ENCODE measurements around the gene ETV3. TPM values are rescaled to one million over a fixed set of nuclear protein-coding genes. Genes with fewer than 3 reads are reported as not detected.

Gene ETV3
- total RNA-seq, 1 experiment from 2014 or later = 36.3 TPM

GRCh38 chr1:157161901-157162300 is 23.7 kb upstream of the ETV3 start:
- Mint-ChIP-seq H3K9me3 (no peaks in the 10 kb centered on the region), H3K4me1 (peaks cover 62 to 65% of the 10 kb centered on the region in 2 experiments), H3K27me3 (ENCODE audit: low read depth) (no peaks in the 10 kb centered on the region), H3K4me3 (peak overlapping the region; percentile 3 to 9; a peak in 3 of 5 replicates), H3K27ac (peak overlapping the region; percentile 91 to 96 (median 92)), H3K36me3 (ENCODE audit: insufficient read depth in 1 of 3, low read depth in 3 of 3) (no peaks in the 10 kb centered on the region)
- Histone ChIP-seq H2BK5ac (ENCODE audit: insufficient read length, low read length) (no peak overlapping the region), H3K4me2 (ENCODE audit: insufficient read depth, insufficient read length, low read length) (no peak overlapping the region), H4K8ac (replicated peaks; ENCODE audit: insufficient read length, low read depth, low read length) (no peak overlapping the region), H4K20me1 (ENCODE audit: control insufficient read depth, insufficient read depth, insufficient read length) (no peaks in the 10 kb centered on the region), H2BK12ac (ENCODE audit: insufficient read length, low read depth, low read length) (no peak overlapping the region), H3K23ac (ENCODE audit: insufficient read length, low read depth, low read length) (no peak overlapping the region), H2BK15ac (ENCODE audit: low read depth, low read length) (no peak overlapping the region), H3K4me1 (ENCODE audit: insufficient read depth, low read length) (peaks cover 13% of the 10 kb centered on the region; the same call in 1 of the 2 replicates), H3K4ac (ENCODE audit: low read depth, low read length) (0 out of 2 replicates have a peak overlapping the region, but pooled peaks have one; percentile 98), H3K14ac (ENCODE audit: insufficient read depth, low read length) (no peak overlapping the region), H3K27ac (ENCODE audit: insufficient read length, low read depth, low read length) (peak overlapping the region; percentile 8), H3K9ac (ENCODE audit: extremely low read depth, insufficient read length, low read length) (no peak overlapping the region), H3K27me3 (ENCODE audit: insufficient read depth, low read length) (no peaks in the 10 kb centered on the region), H2BK120ac (ENCODE audit: low read depth, low read length, poor library complexity, severe bottlenecking) (no peak overlapping the region), H3K79me1 (ENCODE audit: insufficient read depth, low read depth, low read length, poor library complexity, severe bottlenecking) (no peaks in the 10 kb centered on the region), H3K23me2 (ENCODE audit: insufficient read length, low read depth, low read length, poor library complexity, severe bottlenecking) (no peaks in the 10 kb centered on the region), H4K91ac (ENCODE audit: insufficient read length, low read depth, low read length) (no peak overlapping the region), H2AFZ (ENCODE audit: low read length) (no peak overlapping the region), H3K18ac (ENCODE audit: insufficient read length, low read depth, low read length) (peak overlapping the region; percentile 66), H2AK5ac (ENCODE audit: insufficient read length, low read length) (no peak overlapping the region), H3K56ac (ENCODE audit: insufficient read length, low read depth, low read length) (no peak overlapping the region), H3K9me3 (ENCODE audit: control insufficient read depth, low read depth, low read length) (no peaks in the 10 kb centered on the region), H3K79me2 (ENCODE audit: insufficient read depth, low read length) (no peaks in the 10 kb centered on the region), H2BK20ac (ENCODE audit: low read depth, low read length, poor library complexity, severe bottlenecking) (no peak overlapping the region), H3T11ph (ENCODE audit: low read length) (no peak overlapping the region), H4K5ac (ENCODE audit: insufficient read length, low read depth, low read length) (no peak overlapping the region)
- no peak for TF ChIP-seq CTCF (conservative IDR thresholded peaks at IDR 0.05)
- DNase-seq = no peak
- WGBS (ENCODE audit: extremely low coverage, insufficient read length, low lambda C conversion rate) = no CpG with 5 or more reads among the region's 5 CpGs
